Right ventricle myocardium superior (tissue), 1 donor: ENCODE measurements around the gene TCF7L2. TPM values are rescaled to one million over a fixed set of nuclear protein-coding genes. Genes with fewer than 3 reads are reported as not detected.

Experiments
- ATAC-seq: fragments of 200-7000 bp; cut with Tn5 transposase; one replicate; pipeline ENCODE4 v1.9.1; 2020; ENCODE audit warnings: mild to moderate bottlenecking; ENCODE audit not compliant: poor library complexity
- DNase-seq: peaks from one replicate; pipeline ENCODE4 v3.0.0-alpha.2; 2020
- intact Hi-C: fragments of 100-400 bp; cut with DNase I; formaldehyde crosslinking; loops from one replicate; pipeline ENCODE4 v1.11.2; 2022
- total RNA-seq: library from RNA; stranded (reverse); fragmentation: NEBNext Ultra II Directional; extraction: Animal tissue kit (Norgen Biotek cat#: 25700); gene quantifications from one replicate; pipeline ENCODE4 v1.2.1, GENCODE V29; 2021
- donor health status: DM: no; HTN: yes; CAD: no; lungs with severe emphysema.

TCF7L2 gene
- total RNA-seq, 1 donor from 2014 or later = 9.4 TPM

DNA sequence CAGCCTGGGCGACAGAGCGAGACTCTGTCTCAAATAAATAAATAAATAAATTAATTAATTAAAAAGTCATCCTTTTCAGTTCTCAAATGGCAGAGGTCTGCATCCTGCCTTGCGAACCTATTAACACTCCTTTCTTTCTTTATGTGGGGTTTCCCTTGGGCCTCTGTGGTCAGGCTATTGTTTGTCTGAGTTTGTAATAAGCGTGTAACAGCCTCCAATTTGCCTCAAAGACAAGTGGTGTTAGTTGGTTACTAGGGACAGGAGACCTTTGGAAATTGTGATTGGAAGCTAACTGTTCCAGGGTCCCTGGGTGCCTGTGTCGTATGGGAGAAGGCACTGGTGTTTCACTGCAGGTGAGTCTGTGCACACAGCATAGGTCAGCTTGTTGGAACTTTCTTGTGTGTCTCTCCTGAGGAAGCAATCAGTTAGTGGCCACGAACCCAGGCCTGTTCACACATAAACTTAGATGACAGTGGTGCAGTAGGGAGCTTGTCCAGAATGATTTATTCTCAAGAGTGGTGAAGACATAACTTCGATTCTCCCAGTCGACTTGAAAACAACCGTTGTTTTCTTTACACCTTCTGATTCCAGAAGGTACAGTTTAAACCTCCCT is 33.5 kb downstream of the TCF7L2 start:
- DNase-seq (no peak), ATAC-seq (no peak)
- intact Hi-C loops = no loop called here

DNA sequence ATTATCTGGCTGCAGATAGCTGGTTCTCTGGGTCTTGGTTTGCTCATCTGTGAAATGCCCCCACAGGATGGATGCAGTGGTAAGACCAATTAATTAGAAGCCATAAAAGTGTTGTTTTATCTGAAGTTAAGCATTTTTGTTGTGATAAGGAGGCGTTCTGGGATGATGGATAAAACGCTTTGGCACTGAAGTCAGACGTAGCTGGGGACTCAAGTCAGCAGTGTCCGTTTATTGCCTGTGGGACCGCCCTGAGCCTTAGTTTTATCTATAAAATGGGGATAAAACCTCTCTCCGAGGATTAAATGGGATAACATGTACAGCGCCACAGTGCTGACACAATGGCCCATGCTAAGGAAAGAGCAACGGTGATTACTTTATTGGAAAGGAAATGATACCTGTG is 34.7 kb downstream of the TCF7L2 start:
- ATAC-seq (no peak), DNase-seq (no peak)
- intact Hi-C loops = no loop called here

- intact Hi-C loops = no loop called here
- DNase-seq (no peak), ATAC-seq (peak; percentile 72)
Measured at GRCh38 chr10:112985690-112986543, 35.9 kb downstream of the TCF7L2 start.

- intact Hi-C loops = no loop called here
- ATAC-seq (no peak), DNase-seq (no peak)
Measured at GRCh38 chr10:112986544-112987190, 36.6 kb downstream of the TCF7L2 start.

DNA sequence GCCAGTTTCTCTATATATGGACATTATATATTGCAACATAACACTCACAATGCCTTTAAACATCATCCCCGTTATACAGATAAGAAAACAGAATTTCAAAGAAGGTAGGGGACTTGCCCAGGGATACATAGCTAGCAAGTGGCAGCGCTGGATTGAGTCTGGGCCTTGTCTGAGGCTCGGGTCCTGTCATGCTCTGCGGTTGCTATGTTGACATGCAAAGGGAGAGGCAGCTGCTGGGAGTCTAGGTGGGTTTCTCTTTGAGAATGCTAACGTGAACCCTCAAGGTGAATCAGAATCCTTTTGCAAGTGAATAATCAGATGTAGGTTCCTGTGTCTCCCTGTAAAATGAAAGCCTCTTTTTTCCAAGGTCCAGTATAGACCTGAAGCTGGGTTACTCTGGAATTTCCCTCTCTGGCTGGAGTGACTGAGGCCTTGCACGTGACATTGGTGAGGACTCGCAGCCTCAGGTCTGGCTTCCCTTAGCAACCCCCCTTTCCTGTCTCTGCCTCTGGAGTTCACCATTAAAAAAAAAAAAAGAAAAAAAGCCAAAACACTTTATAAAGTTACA is 38.9 kb downstream of the TCF7L2 start:
- intact Hi-C loops = no loop called here
- no peak for ATAC-seq
- DNase-seq = no peak

DNA sequence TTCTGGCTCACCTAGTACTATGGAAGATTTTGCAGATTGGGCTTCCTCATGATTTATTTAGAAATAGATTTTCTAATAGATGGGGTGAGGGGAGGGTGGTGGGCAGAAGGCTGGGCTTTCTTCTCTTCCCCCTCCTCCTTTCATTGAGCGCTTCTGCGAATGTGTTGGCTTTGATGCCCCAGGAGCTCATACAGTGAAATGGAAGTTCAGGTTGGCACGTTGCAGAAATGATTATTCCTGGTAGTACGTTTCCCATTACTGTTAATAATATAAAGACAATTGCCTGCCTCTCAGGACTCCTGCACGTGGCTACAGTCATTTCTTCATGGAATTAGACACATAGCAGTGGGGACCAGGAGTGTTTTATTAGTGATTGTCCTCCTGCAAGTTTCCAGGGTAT is 39.8 kb downstream of the TCF7L2 start:
- intact Hi-C loops = no loop called here
- DNase-seq (no peak), ATAC-seq (no peak)

GRCh38 chr10:112990271-112990670 is 40.2 kb downstream of the TCF7L2 start:
- DNase-seq = no peak
- intact Hi-C loops = no loop called here
- ATAC-seq = no peak

GRCh38 chr10:112991888-112992491 is 41.9 kb downstream of the TCF7L2 start:
- DNase-seq = no peak
- intact Hi-C loops = no loop called here

DNA sequence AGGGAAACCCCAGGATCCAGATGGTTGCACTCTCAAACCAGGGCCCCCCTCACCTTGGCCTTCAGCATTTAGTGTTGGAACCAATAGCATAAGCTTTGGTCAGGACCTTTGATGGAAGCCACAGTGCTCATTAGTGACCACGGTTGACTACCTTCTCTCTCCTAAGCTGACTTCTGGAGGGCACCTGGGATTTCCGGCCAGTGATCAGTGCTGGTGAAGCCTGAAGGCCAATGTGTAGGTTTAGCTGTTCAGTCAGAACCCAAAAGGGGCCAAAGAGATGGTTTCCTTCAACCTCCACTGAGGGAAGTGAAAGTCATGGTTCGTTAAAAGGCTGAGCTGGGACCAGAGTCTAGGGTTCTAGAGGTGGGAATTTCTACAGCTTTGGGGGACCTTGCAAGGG is 46.4 kb downstream of the TCF7L2 start:
- ATAC-seq (no peak), DNase-seq (no peak)
- intact Hi-C loops = no loop called here

More at GRCh38 chr10:112991888-112992491, 41.9 kb downstream of the TCF7L2 start:
- no peak for ATAC-seq

- intact Hi-C loops = no loop called here
- no peak for ATAC-seq
Measured at GRCh38 chr10:112999102-112999501, 49.1 kb downstream of the TCF7L2 start.

DNA sequence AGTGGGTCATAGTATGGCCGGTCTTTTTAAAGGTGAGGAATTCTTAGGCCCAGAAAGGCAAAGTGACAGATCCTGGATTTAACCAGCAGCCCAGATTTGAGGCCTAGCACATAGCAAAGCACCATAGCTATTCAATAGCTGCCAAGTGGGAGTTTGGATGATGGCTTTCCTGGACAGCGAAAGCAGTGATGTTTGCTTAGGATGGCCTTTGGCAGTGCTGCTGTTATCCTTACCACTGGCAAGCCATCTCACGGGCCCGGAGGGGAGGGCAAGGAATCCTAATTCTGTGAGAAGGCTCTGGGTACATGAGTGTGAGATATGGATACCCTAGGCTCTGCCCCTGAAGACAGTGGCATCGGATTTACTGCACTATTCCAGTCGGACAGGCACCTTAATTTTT is 50.4 kb downstream of the TCF7L2 start:
- no peak for DNase-seq
- intact Hi-C loops = no loop called here
- ATAC-seq = peak; percentile 41

More at GRCh38 chr10:112999102-112999501, 49.1 kb downstream of the TCF7L2 start:
- DNase-seq = no peak

GRCh38 chr10:113000876-113001598 is 51.0 kb downstream of the TCF7L2 start:
- ATAC-seq (peak; percentile 92), DNase-seq (peak; percentile 62)
- intact Hi-C loops = no loop called here

GRCh38 chr10:113001599-113002448 is 51.8 kb downstream of the TCF7L2 start:
- no peak for DNase-seq

DNA sequence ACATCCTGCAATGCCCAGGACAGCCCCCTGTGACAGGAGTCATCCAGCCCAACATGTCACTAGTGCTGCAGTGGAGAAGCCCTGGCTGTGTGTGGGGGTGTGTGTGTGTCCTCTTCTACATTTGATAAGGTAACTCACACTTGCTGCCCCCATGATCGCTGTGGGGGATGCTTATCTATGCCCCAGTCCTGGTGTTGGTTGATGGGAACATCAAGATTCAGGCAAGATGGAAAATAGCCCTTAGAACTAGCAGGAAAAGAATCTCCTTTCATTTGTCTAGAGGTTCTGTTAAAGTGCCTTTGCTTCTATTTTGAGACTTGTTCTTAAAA is 52.4 kb downstream of the TCF7L2 start:
- DNase-seq (no peak), ATAC-seq (no peak)
- intact Hi-C loops = no loop called here

More at GRCh38 chr10:113001599-113002448, 51.8 kb downstream of the TCF7L2 start:
- intact Hi-C loops = no loop called here
- no peak for ATAC-seq

- ATAC-seq = no peak
- intact Hi-C loops = no loop called here
- DNase-seq = no peak
Measured at GRCh38 chr10:113003052-113003451, 53.0 kb downstream of the TCF7L2 start.

GRCh38 chr10:113004069-113004618 is 54.1 kb downstream of the TCF7L2 start:
- intact Hi-C loops = no loop called here
- DNase-seq (no peak), ATAC-seq (peak; percentile 4)

DNA sequence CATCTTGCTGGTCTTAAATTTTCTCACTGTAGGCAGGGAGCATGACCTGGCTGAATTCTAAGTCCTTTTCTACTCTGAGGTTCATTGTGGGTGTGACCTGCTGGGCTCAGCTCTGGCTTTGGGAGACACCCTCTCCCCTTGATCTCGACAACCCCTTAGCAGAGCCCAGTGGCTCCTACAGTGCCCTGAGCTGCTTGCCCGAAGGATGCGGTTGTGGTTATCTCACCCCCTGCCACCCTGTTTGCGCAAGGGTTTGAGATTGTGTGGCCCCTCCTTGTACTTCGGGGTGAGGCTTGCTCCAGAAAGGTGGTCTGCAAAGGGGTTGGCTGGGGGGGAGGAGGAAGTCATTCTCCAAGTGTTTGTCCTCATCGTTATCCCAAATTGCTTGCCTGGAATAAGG is 55.3 kb downstream of the TCF7L2 start:
- intact Hi-C loops = no loop called here
- DNase-seq (no peak), ATAC-seq (no peak)
